HEK293 (cell line): ENCODE results near the gene RASAL2.
A peak's percentile ranks its signal among the peaks of the same experiment; 100 is the strongest.

Experiments
- CTCF ChIA-PET: fragments of 350-600 bp; formaldehyde crosslinking; extraction: SDS; loops from one replicate; lab custom pipeline; 2021; ENCODE audit warnings: antibody characterized with exemption; lab: Yijun Ruan, JAX
- POLR2A ChIA-PET: fragments of 300-600 bp; formaldehyde crosslinking; extraction: SDS; loops from one replicate; lab custom pipeline; 2020; ENCODE audit warnings: antibody characterized with exemption, inconsistent platforms; lab: Yijun Ruan, JAX
- H3K27ac ChIP-seq: fragments of 200-500 bp; sonication (Bioruptor generic); 2 replicates; pipeline ENCODE4 v1.5.1; 2014; ENCODE audit warnings: low read depth, low read length, control low read depth, inconsistent platforms; ENCODE audit errors: extremely low read depth
- H3K36me3 ChIP-seq, 2 experiments: fragments of 200-500 bp in 1 of 2; sonication (Bioruptor generic) in 1 of 2; 1 replicate in 1 of 2; 2 replicates in 1 of 2; pipeline ENCODE4 v1.5.1; 2014 to 2017; ENCODE audit warnings: inconsistent platforms in 2 of 2, low read length in 2 of 2; ENCODE audit not compliant: control insufficient read depth in 2 of 2, insufficient read depth in 1 of 2
- H3K4me1 ChIP-seq: fragments of 200-500 bp; sonication (Bioruptor generic); 2 replicates; pipeline ENCODE4 v1.5.1; 2014; ENCODE audit warnings: mild to moderate bottlenecking, low read length, inconsistent platforms; ENCODE audit not compliant: control insufficient read depth, insufficient read depth
- H3K4me3 ChIP-seq: 2 replicates; pipeline ENCODE4 v1.5.1; 2011; ENCODE audit warnings: low read depth, mild to moderate bottlenecking, control low read depth, low read length, moderate library complexity
- H3K9me3 ChIP-seq: fragments of 200-500 bp; sonication (Bioruptor generic); 2 replicates; pipeline ENCODE4 v1.5.1; 2014; ENCODE audit warnings: low read depth, low read length, inconsistent platforms; ENCODE audit not compliant: control insufficient read depth, insufficient read depth
- FEZF1 ChIP-seq: fragments of 450-650 bp; formaldehyde crosslinking; IDR thresholded peaks from 2 replicates; pipeline ENCODE4 v1.5.1; 2016; ENCODE audit warnings: missing biosample characterization, missing genetic modification characterization
- GLI4 ChIP-seq: fragments of 450-650 bp; formaldehyde crosslinking; IDR thresholded peaks from 2 replicates; pipeline ENCODE4 v1.5.1; 2016; ENCODE audit warnings: missing biosample characterization, missing genetic modification characterization
- HOXC10 ChIP-seq: sonication (generic); formaldehyde crosslinking; IDR thresholded peaks from 2 replicates; pipeline ENCODE4 v1.8.1; 2023; ENCODE audit warnings: mild to moderate bottlenecking, missing genetic modification reagents
- MEIS1 ChIP-seq: sonication (generic); formaldehyde crosslinking; IDR thresholded peaks from 2 replicates; pipeline ENCODE4 v1.8.1; 2022; ENCODE audit warnings: missing genetic modification reagents, mild to moderate bottlenecking, borderline replicate concordance
- OVOL3 ChIP-seq: fragments of 450-650 bp; formaldehyde crosslinking; IDR thresholded peaks from 2 replicates; pipeline ENCODE4 v1.5.1; 2016; ENCODE audit warnings: missing biosample characterization, missing genetic modification characterization
- ZFP41 ChIP-seq: fragments of 450-650 bp; formaldehyde crosslinking; IDR thresholded peaks from 2 replicates; pipeline ENCODE4 v1.5.1; 2016; ENCODE audit warnings: missing biosample characterization, missing genetic modification characterization, borderline replicate concordance
- ZNF133 ChIP-seq: fragments of 450-650 bp; formaldehyde crosslinking; IDR thresholded peaks from 2 replicates; pipeline ENCODE4 v1.5.1; 2016; ENCODE audit warnings: missing biosample characterization, missing genetic modification characterization
- ZNF140 ChIP-seq: fragments of 450-650 bp; formaldehyde crosslinking; IDR thresholded peaks from 2 replicates; pipeline ENCODE4 v1.5.1; 2016; ENCODE audit warnings: missing biosample characterization, missing genetic modification characterization
- ZNF155 ChIP-seq: fragments of 450-650 bp; formaldehyde crosslinking; IDR thresholded peaks from 2 replicates; pipeline ENCODE4 v1.5.1; 2016; ENCODE audit warnings: missing biosample characterization, missing genetic modification characterization
- ZNF157 ChIP-seq: fragments of 450-650 bp; formaldehyde crosslinking; IDR thresholded peaks from 2 replicates; pipeline ENCODE4 v1.5.1; 2016; ENCODE audit warnings: missing biosample characterization, missing genetic modification characterization
- ZNF169 ChIP-seq: fragments of 450-650 bp; formaldehyde crosslinking; IDR thresholded peaks from 2 replicates; pipeline ENCODE4 v1.5.1; 2016; ENCODE audit warnings: missing biosample characterization, missing genetic modification characterization
- ZNF214 ChIP-seq: fragments of 450-650 bp; formaldehyde crosslinking; IDR thresholded peaks from 2 replicates; pipeline ENCODE4 v1.5.1; 2017; ENCODE audit warnings: missing biosample characterization, mild to moderate bottlenecking, missing genetic modification characterization, borderline replicate concordance
- ZNF391 ChIP-seq: fragments of 450-650 bp; formaldehyde crosslinking; IDR thresholded peaks from 2 replicates; pipeline ENCODE4 v1.5.1; 2016; ENCODE audit warnings: low read depth, missing biosample characterization, missing genetic modification characterization, borderline replicate concordance
- ZNF394 ChIP-seq: fragments of 450-650 bp; formaldehyde crosslinking; IDR thresholded peaks from 2 replicates; pipeline ENCODE4 v1.5.1; 2016; ENCODE audit warnings: missing biosample characterization, missing genetic modification characterization, mild to moderate bottlenecking, moderate library complexity, borderline replicate concordance
- ZNF555 ChIP-seq: fragments of 450-650 bp; formaldehyde crosslinking; conservative IDR thresholded peaks from 2 replicates; pipeline ENCODE4 v1.5.1; 2017; ENCODE audit warnings: missing biosample characterization, mild to moderate bottlenecking, missing genetic modification characterization, inconsistent platforms
- ZNF624 ChIP-seq: fragments of 450-650 bp; formaldehyde crosslinking; IDR thresholded peaks from 2 replicates; pipeline ENCODE4 v1.5.1; 2017; ENCODE audit warnings: missing biosample characterization, missing genetic modification characterization
- TF ChIP-seq, protein P1 (sequence below): fragments of 450-650 bp; formaldehyde crosslinking; IDR thresholded peaks from 2 replicates; pipeline ENCODE4 v1.5.1; 2016; ENCODE audit warnings: missing biosample characterization, missing genetic modification characterization
- TF ChIP-seq, protein P2 (sequence below): fragments of 450-650 bp; formaldehyde crosslinking; IDR thresholded peaks from 2 replicates; pipeline ENCODE4 v1.5.1; 2016; ENCODE audit warnings: missing biosample characterization, missing genetic modification characterization
- TF ChIP-seq, protein P3 (sequence below): fragments of 450-650 bp; formaldehyde crosslinking; IDR thresholded peaks from 2 replicates; pipeline ENCODE4 v1.5.1; 2016; ENCODE audit warnings: missing biosample characterization, missing genetic modification characterization
- TF ChIP-seq, protein P4 (sequence below): fragments of 450-650 bp; formaldehyde crosslinking; IDR thresholded peaks from 2 replicates; pipeline ENCODE4 v1.5.1; 2017; ENCODE audit warnings: missing biosample characterization, missing genetic modification characterization

RASAL2 gene

DNA sequence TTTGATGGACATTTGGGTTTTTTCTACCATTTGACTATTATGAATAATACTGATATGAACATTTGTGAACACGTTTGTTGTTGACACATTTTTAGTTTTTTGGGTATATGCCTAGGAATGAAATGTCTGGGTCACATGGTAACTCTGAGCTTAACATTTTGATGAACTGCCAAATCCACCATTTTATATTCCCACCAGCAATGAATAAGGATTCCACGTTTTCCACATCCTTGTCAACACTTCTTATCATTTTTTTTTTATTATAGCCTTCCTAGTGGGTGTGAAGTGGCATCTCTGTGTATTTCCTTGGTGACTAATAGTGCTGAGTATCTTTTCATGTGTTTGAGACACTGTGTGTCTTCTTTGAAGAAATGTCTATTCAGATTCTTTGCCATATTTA, 67.6 kb downstream of the RASAL2 start:
- Histone ChIP-seq H3K4me1 (no peaks in the 10 kb centered on the region), H3K4me3 (no peak overlapping the region), H3K9me3 (no peaks in the 10 kb centered on the region), H3K27ac (no peak overlapping the region), H3K36me3 (no peaks in the 10 kb centered on the region)
- CTCF ChIA-PET, result no interaction called here
- TF ChIP-seq ZNF140, result 0 out of 2 replicates have a peak, but pooled peaks have one; percentile 15
- TF ChIP-seq, protein P1, sequence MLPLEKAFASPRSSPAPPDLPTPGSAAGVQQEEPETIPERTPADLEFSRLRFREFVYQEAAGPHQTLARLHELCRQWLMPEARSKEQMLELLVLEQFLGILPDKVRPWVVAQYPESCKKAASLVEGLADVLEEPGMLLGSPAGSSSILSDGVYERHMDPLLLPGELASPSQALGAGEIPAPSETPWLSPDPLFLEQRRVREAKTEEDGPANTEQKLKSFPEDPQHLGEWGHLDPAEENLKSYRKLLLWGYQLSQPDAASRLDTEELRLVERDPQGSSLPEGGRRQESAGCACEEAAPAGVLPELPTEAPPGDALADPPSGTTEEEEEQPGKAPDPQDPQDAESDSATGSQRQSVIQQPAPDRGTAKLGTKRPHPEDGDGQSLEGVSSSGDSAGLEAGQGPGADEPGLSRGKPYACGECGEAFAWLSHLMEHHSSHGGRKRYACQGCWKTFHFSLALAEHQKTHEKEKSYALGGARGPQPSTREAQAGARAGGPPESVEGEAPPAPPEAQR, result no peak
- TF ChIP-seq, protein P2, sequence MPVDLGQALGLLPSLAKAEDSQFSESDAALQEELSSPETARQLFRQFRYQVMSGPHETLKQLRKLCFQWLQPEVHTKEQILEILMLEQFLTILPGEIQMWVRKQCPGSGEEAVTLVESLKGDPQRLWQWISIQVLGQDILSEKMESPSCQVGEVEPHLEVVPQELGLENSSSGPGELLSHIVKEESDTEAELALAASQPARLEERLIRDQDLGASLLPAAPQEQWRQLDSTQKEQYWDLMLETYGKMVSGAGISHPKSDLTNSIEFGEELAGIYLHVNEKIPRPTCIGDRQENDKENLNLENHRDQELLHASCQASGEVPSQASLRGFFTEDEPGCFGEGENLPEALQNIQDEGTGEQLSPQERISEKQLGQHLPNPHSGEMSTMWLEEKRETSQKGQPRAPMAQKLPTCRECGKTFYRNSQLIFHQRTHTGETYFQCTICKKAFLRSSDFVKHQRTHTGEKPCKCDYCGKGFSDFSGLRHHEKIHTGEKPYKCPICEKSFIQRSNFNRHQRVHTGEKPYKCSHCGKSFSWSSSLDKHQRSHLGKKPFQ (tag by site-specific recombination), result 0 out of 2 replicates have a peak, but pooled peaks have one; percentile 22
- POLR2A ChIA-PET, result no interaction called here

DNA sequence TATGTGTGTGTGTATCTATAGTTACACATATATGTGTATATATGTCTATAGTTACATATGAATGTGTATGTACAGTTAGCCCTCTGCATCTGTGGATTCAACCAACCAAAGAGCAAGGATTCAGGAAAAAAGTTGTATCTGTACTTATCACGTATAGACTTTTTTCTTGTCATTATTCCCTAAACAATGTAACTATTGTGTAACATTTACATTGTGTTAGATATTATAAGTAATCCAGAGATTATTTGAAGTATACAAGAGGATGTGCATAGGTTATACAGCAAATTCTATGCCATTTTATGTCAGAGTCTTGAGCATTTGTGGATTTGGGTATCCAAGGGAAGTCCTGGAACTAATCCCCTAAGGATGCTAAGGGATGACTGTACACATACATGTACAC, 71.3 kb downstream of the RASAL2 start:
- H3K4me1 ChIP-seq, result 0 out of 2 replicates have a peak, but pooled peaks cover 2% of the 10 kb centered on the region
- CTCF ChIA-PET, result interaction anchor here (1.0 kb wide), 1 partner anchor 210 kb away, joined by 3 read pairs; no protein-coding TSS in a partner anchor
- POLR2A ChIA-PET, result no interaction called here
- TF ChIP-seq ZNF394 (tag by site-specific recombination), result no peak
- TF ChIP-seq ZNF157 (tag by site-specific recombination), result no peak
- TF ChIP-seq GLI4 (tag by site-specific recombination), result no peak
- TF ChIP-seq ZNF169 (tag by site-specific recombination), result no peak
- TF ChIP-seq ZNF133 (tag by site-specific recombination), result no peak
- no peak for TF ChIP-seq MEIS1 (CRISPR knock-in tag)
- TF ChIP-seq ZNF624 (tag by site-specific recombination), result no peak
- no peak for TF ChIP-seq ZFP41 (tag by site-specific recombination)
- no peak for TF ChIP-seq ZNF155
- no peak for TF ChIP-seq ZNF391
- no peak for TF ChIP-seq ZNF214 (tag by site-specific recombination)
- no peak for TF ChIP-seq ZNF555 (tag by site-specific recombination)
- TF ChIP-seq, protein P3, sequence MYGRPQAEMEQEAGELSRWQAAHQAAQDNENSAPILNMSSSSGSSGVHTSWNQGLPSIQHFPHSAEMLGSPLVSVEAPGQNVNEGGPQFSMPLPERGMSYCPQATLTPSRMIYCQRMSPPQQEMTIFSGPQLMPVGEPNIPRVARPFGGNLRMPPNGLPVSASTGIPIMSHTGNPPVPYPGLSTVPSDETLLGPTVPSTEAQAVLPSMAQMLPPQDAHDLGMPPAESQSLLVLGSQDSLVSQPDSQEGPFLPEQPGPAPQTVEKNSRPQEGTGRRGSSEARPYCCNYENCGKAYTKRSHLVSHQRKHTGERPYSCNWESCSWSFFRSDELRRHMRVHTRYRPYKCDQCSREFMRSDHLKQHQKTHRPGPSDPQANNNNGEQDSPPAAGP, result no peak
- no peak for TF ChIP-seq HOXC10
- no peak overlapping the region for H3K4me3 ChIP-seq
- no peak overlapping the region for H3K27ac ChIP-seq
- no peaks in the 10 kb centered on the region for H3K9me3 ChIP-seq
- H3K36me3 ChIP-seq, result no peaks in the 10 kb centered on the region

DNA sequence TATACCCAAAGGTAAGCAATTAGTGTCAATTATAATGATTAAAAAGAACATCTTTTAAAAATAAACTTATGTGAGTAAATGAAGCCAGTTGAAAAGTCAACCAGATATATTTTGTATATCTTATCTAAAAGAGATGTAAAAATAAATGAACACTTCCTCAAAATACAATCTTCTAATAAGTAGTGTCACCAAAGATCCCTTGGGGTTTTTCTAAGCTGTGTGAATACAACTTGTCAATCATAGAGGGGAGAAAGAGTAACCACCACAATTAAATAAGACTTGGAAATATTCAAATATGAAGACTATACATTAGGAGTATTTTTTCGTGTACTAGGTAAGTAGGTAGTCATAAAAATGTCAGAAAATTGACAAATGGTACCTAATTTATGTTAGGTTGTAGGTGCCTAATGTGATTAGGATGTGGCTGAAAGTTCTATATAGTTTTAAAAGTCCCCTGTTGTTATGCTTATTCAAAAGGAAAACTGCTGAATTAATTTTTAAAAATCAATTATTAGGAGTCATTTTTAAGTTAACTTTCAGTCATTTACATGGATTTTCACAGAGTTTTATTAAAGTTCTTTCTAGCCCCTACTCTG, 72.6 kb downstream of the RASAL2 start:
- no peak overlapping the region for H3K4me3 ChIP-seq
- no peaks in the 10 kb centered on the region for H3K36me3 ChIP-seq
- H3K27ac ChIP-seq, result no peak overlapping the region
- ChIA-PET CTCF (interaction anchor here (1.0 kb wide), 1 partner anchor 212 kb away, joined by 3 read pairs; no protein-coding TSS in a partner anchor), POLR2A (no interaction called here)
- no peaks in the 10 kb centered on the region for H3K9me3 ChIP-seq
- 0 out of 2 replicates have a peak, but pooled peaks cover 2% of the 10 kb centered on the region for H3K4me1 ChIP-seq
- TF ChIP-seq OVOL3, result no peak
- TF ChIP-seq FEZF1 (tag by site-specific recombination), result peak; percentile 35; the same call in 1 of the 2 replicates
- TF ChIP-seq, protein P2 (tag by site-specific recombination), result 0 out of 2 replicates have a peak, but pooled peaks have one; percentile 12
- TF ChIP-seq, protein P4, sequence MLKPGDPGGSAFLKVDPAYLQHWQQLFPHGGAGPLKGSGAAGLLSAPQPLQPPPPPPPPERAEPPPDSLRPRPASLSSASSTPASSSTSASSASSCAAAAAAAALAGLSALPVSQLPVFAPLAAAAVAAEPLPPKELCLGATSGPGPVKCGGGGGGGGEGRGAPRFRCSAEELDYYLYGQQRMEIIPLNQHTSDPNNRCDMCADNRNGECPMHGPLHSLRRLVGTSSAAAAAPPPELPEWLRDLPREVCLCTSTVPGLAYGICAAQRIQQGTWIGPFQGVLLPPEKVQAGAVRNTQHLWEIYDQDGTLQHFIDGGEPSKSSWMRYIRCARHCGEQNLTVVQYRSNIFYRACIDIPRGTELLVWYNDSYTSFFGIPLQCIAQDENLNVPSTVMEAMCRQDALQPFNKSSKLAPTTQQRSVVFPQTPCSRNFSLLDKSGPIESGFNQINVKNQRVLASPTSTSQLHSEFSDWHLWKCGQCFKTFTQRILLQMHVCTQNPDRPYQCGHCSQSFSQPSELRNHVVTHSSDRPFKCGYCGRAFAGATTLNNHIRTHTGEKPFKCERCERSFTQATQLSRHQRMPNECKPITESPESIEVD, result peak; percentile 56
